Stimulated activated CD4-positive, alpha-beta T cell treated with anti-CD3 and anti-CD28 coated beads, TNF-alpha, amount 100 ng/mL, for 24 hours (primary cell): ENCODE results near the gene POLE4.

Source experiments
- DNase-seq, 3 experiments: peaks; one replicate each; pipeline ENCODE4 v3.0.0-alpha.2; 2020; ENCODE audit warnings: low read depth in 3 of 3

Gene POLE4

DNA sequence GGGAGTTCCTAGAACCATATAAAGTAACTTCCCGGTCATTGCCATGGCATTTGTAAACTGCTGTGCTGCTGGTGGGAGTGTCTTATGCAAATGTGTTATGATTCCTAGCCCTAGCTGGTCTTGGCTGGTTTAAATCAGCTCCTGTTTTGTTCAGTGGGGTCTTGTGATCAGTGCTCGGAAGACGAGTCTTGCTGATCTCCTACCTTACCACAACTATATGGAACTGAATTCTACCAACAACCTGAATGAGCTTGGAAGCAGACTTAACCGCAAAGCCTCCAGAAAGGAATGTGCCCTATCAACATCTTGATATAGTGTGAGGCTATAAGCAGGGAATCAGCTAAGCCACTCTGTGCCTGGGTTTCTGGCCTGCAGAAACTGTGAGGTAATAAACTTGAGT lies 33.5 kb downstream of the POLE4 start:
- DNase-seq: no peak

DNA sequence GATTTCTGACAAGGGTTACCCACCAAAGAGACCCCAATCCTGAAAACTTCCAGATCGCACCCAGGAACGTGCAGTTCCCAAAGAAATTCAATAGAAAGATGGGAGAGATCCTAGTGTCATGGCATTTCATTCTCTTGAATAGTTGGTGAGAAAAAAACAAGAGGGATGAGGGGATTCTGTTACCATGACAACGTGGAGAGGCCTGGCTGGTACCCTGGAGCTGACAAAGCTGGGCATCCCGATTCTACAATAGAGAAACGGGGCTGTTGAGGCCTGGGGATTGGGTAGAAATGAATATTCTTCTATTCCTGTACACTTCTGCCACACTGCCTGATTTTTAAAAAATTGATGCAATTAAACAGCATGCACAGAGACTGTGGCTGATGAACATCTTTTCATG lies 41.0 kb downstream of the POLE4 start:
- no peak for DNase-seq

DNA sequence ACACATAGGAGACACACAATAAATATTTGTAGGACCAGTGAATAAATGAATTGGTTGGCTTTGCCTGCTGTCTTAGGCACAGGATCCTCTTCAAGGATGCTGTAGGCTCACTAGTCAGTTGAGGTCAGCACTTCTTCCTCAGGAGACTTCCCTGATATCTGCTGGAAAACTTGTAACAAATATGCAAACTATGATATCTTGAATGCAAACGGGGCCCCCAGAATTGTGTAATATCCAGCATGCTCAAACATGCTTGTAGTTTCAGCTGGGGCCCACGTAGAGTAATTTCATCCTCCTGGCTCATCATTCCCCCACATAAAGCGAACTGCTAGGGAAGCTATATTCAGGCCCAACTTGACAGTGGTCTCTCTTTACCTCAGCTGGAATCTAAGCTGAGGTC lies 43.6 kb downstream of the POLE4 start:
- no peak for DNase-seq

DNA sequence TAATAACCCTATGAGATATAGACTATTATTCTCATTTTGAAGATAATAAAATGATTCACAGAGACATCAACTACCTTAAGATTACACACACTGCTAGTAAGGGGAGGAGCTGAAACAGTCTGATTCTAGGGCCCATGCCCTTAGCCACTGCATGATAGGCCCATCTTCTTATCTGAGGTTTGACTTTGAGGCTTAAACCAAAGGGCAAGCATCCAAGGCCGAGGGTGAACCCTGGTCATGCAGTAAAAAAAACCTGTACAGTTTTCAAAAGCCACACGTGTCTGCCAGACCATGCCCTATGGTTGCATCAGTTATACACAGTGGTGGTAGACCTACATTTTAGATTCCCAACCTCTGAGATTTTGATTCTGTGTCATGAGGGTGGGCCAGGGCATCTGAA lies 44.8 kb downstream of the POLE4 start:
- DNase-seq: no peak

DNA sequence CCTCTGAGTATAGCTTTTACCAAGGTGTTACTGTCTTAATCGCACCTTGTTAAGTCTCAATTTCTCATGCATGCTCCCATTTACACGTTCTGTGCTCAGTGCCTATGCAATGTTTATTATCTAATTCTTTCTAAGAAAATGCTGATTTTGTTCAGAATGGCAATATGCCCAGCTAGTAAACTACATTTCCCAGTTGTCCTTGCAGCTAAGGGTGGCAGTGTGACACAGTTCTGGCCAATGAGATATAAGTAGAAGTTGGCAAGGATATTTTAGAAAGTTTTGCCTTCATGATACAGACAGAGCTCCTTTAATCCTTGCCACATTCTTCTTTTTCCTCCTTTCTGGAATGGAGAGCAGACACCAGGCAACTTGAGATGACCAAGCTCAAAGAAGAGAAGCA lies 45.3 kb downstream of the POLE4 start:
- no peak for DNase-seq

DNA sequence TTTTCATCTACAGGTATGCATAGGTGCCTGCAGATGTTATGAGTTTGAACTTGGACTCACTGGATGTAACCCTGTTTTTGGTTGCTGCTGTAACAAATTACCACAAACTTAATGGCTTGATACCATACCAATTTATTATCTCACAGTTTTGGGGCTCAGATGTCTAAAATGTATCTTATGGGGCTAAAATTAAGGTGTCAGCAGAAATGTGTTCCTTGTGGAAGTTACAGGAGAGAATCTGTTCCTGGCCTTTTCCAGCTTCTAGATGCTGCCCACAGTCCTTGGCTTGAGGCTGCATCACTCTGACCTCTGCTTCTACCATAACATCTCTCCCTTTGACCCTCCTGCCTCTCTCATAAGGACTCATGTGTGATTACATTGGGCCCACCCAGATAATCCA lies 47.6 kb downstream of the POLE4 start:
- DNase-seq: no peak

DNA sequence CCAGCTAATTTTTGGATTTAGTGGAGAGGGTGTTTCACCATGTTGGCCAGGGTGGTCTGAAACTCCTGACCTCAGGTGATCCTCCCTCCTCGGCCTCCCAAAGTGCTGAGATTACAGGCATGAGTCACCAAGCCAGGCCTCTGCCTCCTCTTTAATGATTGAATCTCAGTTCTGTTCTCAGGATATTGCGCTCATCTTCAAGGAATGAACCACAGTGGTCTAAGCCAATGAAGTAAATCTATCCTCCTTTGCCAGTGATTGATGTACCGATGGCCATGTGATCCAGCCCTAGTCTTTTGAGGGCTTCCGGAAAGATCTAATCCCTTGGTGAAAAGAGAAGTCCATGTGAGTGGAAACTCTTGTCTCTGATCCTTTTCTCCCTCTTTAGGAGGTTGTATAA lies 48.6 kb downstream of the POLE4 start:
- DNase-seq: no peak

DNA sequence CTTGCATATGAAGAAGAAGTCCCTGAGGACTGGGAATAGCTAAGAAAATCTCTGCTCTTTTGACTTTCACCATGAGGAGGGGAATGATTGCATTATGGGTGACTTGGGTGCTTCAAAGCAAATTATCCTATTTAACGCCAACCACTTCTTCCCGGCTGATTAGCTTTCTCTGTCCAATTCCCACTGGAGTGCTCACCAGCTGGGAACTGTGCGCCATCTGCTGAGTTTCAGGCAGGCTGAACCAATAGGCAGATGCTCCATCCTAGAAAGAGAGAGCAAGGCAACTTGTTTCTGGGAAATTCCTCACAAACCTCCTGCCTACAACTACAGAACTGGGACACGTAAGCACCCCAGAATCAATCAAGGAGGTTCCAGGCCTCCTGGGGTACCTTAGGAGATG lies 49.4 kb downstream of the POLE4 start:
- DNase-seq: no peak

DNA sequence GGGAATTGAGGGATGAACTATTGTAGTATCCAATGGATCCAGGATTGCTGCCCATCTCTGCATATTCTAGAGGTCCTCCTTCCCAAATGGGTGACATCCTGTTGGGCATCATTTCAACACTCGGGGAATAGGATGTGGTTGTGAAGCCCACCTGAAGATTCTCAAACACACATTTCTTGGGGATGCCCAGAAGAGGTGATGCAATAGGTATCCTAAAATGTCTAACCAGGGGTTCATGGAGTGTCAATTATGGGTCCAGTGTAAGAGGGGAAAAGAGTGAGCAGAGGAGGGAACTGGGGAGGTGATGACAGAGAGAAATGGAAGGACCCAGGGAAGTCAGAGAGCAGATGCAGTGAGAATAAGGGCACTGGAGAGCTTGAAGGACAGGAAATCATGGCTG lies 52.1 kb downstream of the POLE4 start:
- DNase-seq: no peak

DNA sequence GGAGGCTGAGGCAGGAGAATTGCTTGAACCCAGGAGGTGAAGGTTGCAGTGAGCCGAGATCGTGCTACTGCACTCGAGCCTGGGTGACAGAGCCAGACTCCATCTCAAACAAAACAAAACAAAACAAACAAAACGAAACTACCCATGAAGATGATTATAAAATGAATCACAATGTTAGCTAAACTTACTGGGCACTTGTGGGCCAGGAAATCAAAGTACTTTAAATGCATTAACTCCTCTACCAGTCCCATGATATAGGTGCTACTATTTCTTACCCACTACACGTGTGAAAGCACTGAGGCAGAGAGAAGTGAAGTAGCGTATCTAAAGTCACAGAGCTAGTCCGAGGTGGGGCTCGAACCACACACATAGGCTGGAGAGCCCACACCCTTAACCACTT lies 53.6 kb downstream of the POLE4 start:
- DNase-seq: no peak

DNA sequence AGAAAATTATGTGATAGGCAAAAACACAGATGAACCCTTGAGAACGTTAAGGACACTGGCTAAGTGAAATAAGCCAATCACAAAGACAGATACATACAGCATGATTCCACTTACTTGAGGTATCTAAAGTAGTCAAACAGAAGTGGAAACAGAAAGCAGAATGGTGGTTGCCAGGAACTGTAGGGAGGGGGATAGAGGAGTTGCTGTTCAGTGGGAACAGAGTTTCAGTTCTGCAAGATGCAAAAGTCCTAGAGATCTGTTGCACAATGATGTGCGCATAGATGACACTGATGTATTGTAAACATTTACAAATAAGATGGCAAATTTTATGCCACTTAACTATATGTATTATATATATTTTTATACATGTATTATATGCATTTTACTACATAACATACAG lies 59.7 kb downstream of the POLE4 start:
- no peak for DNase-seq
